Heart left ventricle (tissue), 13 donors: ENCODE results near the gene ADCY3.

Experiments used
- POLR2A ChIP-seq, 2 donors: fragments of 450-650 bp; IDR thresholded peaks; one replicate each; pipeline ENCODE4 v1.6.1; 2017; ENCODE audit warnings: antibody characterized with exemption in 2 of 2, mild to moderate bottlenecking in 2 of 2, moderate library complexity in 2 of 2
- TF ChIP-seq, protein P1 (sequence below), 12 donors: fragments of 200-600 bp; sonication (generic) in 4 of 12; IDR thresholded peaks; one replicate each; pipeline versions ENCODE4 v1.5.0 to v1.8.0; 2018 to 2022; ENCODE audit warnings: antibody characterized with exemption in 12 of 12, mild to moderate bottlenecking in 5 of 12
- donor health status: ischemic (EF 13 %, LVEDD 7.1; RV severe dilation, severe dysfunction).
- donor health status: DM: no; HTN: yes; CAD: no.
- donor health status: DM: no; HTN: no; CAD: no.
- donor health status: ischemic (EF 25% LVEDD 6.9; RV normal size, moderate dysfunction).
- donor health status: ischemic (EF 25% LVEDD 5.7; RV mildly dilated, moderate dysfunction).
- donor health status: ischemic (EF 35%, LVEDD 5.7; RV mildly dilated, moderate dysfunction).
- donor health status: nonischemic (EF 11% LVEDD 7.7; RV severe dilation, severe dysfunction).
- donor health status: DM: yes; HTN: yes; CAD: no.
- donor health status: PGD.
- donor health status: ischemic (EF 29% LVEDD 5.4; RV normal size, mild dysfunction).
- donor health status: nonischemic (EF 23%, LVEDD 6.1; RV moderate dilation, normal function).

DNA sequence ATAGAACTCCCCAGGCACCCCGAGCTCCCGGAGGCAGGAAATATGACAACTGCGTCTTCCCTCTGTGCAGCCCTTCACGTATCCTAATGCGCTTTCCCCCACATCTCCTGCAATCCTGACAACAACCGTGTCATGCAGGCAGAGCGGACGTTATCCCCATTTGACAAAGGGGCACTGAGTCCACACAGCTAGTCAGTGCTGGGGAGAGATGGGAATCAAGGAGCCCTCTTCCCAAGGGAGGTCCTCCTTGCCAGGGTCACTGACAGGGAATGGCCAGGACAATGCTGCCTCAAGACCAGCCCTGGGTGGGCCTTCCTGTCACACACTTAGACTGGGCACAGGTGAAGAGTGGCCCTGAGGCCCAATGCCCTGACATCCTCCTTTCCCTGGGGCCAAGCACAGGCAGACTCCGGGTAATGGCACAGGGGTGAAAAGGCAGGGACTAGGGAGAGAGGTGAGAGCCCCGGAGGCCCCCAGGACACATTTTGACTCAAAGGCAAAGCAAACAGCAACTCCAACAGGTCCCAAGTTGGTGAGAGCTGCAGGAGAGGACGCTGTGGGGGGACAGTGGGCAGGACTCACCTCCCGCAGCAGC is 2.2 kb downstream of the ADCY3 start:
- TF ChIP-seq POLR2A (IDR thresholded peaks at IDR 0.05), result no peak
- TF ChIP-seq, protein P1, sequence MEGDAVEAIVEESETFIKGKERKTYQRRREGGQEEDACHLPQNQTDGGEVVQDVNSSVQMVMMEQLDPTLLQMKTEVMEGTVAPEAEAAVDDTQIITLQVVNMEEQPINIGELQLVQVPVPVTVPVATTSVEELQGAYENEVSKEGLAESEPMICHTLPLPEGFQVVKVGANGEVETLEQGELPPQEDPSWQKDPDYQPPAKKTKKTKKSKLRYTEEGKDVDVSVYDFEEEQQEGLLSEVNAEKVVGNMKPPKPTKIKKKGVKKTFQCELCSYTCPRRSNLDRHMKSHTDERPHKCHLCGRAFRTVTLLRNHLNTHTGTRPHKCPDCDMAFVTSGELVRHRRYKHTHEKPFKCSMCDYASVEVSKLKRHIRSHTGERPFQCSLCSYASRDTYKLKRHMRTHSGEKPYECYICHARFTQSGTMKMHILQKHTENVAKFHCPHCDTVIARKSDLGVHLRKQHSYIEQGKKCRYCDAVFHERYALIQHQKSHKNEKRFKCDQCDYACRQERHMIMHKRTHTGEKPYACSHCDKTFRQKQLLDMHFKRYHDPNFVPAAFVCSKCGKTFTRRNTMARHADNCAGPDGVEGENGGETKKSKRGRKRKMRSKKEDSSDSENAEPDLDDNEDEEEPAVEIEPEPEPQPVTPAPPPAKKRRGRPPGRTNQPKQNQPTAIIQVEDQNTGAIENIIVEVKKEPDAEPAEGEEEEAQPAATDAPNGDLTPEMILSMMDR (IDR thresholded peaks at IDR 0.05), result no peak
